A549 treated with GW870086 at 1 μM for 4 hours (cell line): ENCODE measurements around the gene IMPDH2. TPM values are rescaled to one million over a fixed set of nuclear protein-coding genes. Genes with fewer than 3 reads are reported as not detected.

Source experiments
- total RNA-seq: library from RNA; stranded (reverse); fragments of 200-300 nt; extraction: Qiagen RNA extraction; gene quantifications from 5 replicates; pipeline ENCODE4 v1.2.3, GENCODE V29; 2022; ENCODE audit warnings: low read depth

The IMPDH2 gene
- 147 to 166 TPM (median 153 TPM) in 5 replicates for total RNA-seq

GRCh38 chr3:49028673-49029562 lies at the start of gene IMPDH2:
Gene IMPDH2 (minus strand): TSS chr3:49029398. CDS start chr3:49029350, 48 bp downstream.

GRCh38 chr3:49021813-49022687 lies 7.1 kb downstream of the IMPDH2 start, which contains the start of gene NDUFAF3:
Gene NDUFAF3 (plus strand): TSS chr3:49022121. CDS start chr3:49022145, 24 bp downstream.

GRCh38 chr3:49017971-49018706 lies 11.1 kb downstream of the IMPDH2 start, which contains the start of gene DALRD3:
Gene DALRD3 (minus strand): TSS chr3:49018580. CDS start chr3:49018564, 16 bp downstream.

GRCh38 chr3:49007068-49007770 lies 22.0 kb downstream of the IMPDH2 start, which contains the start of gene WDR6:
Gene WDR6 (plus strand): TSS chr3:49007391. CDS start chr3:49007432, 41 bp downstream.

GRCh38 chr3:48989796-48990635 lies 39.2 kb downstream of the IMPDH2 start, which contains the start of gene P4HTM:
Gene P4HTM (plus strand): TSS chr3:48990241. CDS start chr3:48990257, 16 bp downstream.

Other genes with a start within 250 kb of the IMPDH2 start
- 14.5 to 21.4 TPM (median 16.9 TPM) in 5 replicates for gene PRKAR2A, start 181.5 kb downstream of the IMPDH2 start, total RNA-seq
- 9.6 to 11.3 TPM (median 10.8 TPM) in 5 replicates for gene SLC25A20, start 130.5 kb downstream of the IMPDH2 start, total RNA-seq
- 51.7 to 59.8 TPM (median 57.3 TPM) in 5 replicates for gene ARIH2, start 110.6 kb downstream of the IMPDH2 start, total RNA-seq
- gene P4HTM, start 39.2 kb downstream of the IMPDH2 start, total RNA-seq = 14.5 to 18.1 TPM (median 16.6 TPM) in 5 replicates
- 61.1 to 69.8 TPM (median 66.9 TPM) in 5 replicates for gene WDR6, start 22.0 kb downstream of the IMPDH2 start, total RNA-seq
- gene DALRD3, start 10.8 kb downstream of the IMPDH2 start, total RNA-seq = 20.4 to 26.4 TPM (median 22.4 TPM) in 5 replicates
- 63.1 to 98.4 TPM (median 86.2 TPM) in 5 replicates for gene NDUFAF3, start 7.3 kb downstream of the IMPDH2 start, total RNA-seq
- gene QRICH1, start 64.7 kb upstream of the IMPDH2 start, total RNA-seq = 32.8 to 39.1 TPM (median 38.5 TPM) in 5 replicates
- 129 to 152 TPM (median 140 TPM) in 5 replicates for gene QARS1, start 75.4 kb upstream of the IMPDH2 start, total RNA-seq
- 17.5 to 23.3 TPM (median 21.3 TPM) in 5 replicates for gene USP19, start 91.4 kb upstream of the IMPDH2 start, total RNA-seq
- gene LAMB2, start 103.7 kb upstream of the IMPDH2 start, total RNA-seq = 86.4 to 110 TPM (median 98.1 TPM) in 5 replicates
- 11.0 to 14.9 TPM (median 12.2 TPM) in 5 replicates for gene CCDC71, start 136.9 kb upstream of the IMPDH2 start, total RNA-seq
- 4.6 to 6.7 TPM (median 4.9 TPM) in 5 replicates for gene KLHDC8B, start 142.2 kb upstream of the IMPDH2 start, total RNA-seq
- gene C3orf62, start 247.8 kb upstream of the IMPDH2 start, total RNA-seq = 1.5 to 2.1 TPM (median 1.8 TPM) in 5 replicates